Measurements from ENCODE around the gene ITCH. TPM values are rescaled to one million over a fixed set of nuclear protein-coding genes. Genes with fewer than 3 reads are reported as not detected.
"Not testable (repeated sequence)": the region's sequence is repeated elsewhere in the genome, so short reads cannot be mapped to it uniquely, and the experiment has no call there.

The ITCH gene
- total RNA-seq, 1 experiment from 2014 or later, result 63.9 TPM

- Histone ChIP-seq H3K4me3 (ENCODE audit: low read depth in 2 of 2, low read length in 2 of 2) (no peak overlapping the region), H3K9me3 (ENCODE audit: control insufficient read depth, insufficient read depth, low read depth, low read length) (no peaks in the 10 kb centered on the region), H3K4me1 (ENCODE audit: control insufficient read depth, insufficient read depth, low read length) (peaks cover 6% of the 10 kb centered on the region), H3K36me3 (ENCODE audit: control insufficient read depth, insufficient read depth, low read length) (peaks cover 7% of the 10 kb centered on the region), H3K27me3 (ENCODE audit: control insufficient read depth, insufficient read depth, low read length) (no peaks in the 10 kb centered on the region), H3K27ac (ENCODE audit: low read length) (no peak overlapping the region)
- ATAC-seq (no peak), DNase-seq (ENCODE audit: low read depth, low spot score) (no peak)
- CTCF ChIA-PET, result no interaction called here
- TF ChIP-seq SIN3A (IDR thresholded peaks at IDR 0.05; ENCODE audit: borderline replicate concordance, insufficient read depth, low read depth, low read length), result no peak
- TF ChIP-seq CTCF (IDR thresholded peaks at IDR 0.05), result no peak
- no peak for TF ChIP-seq POLR2AphosphoS5 (IDR thresholded peaks at IDR 0.05; ENCODE audit: low read depth, low read length)
- TF ChIP-seq TCF7L2 (IDR thresholded peaks at IDR 0.05; ENCODE audit: low read depth, low read length), result no peak
- TF ChIP-seq REST (IDR thresholded peaks at IDR 0.05; ENCODE audit: insufficient read depth in 1 of 2, low read depth in 2 of 2, low read length in 1 of 2), result no peak
- POLR2A ChIA-PET, result no interaction called here
- in situ Hi-C loops (cut with HindIII; ENCODE audit: low pct_unique_long_range_greater_than_20kb, low sequenced_read_pairs) (no loop called here), intact Hi-C loops (cut with micrococcal nuclease; ENCODE audit: unreplicated experiment) (no loop called here)
- no TSS peak for BruUV-seq (replicated peaks)
Measured at GRCh38 chr20:34512955-34513419, 149.9 kb downstream of the ITCH start.

GRCh38 chr20:34514034-34514433 lies 151.0 kb downstream of the ITCH start:
- H3K4me1 ChIP-seq (ENCODE audit: control insufficient read depth, insufficient read depth, low read length); BruUV-seq (replicated peaks); DNase-seq (ENCODE audit: low read depth, low spot score); in situ Hi-C loops (cut with HindIII; ENCODE audit: low pct_unique_long_range_greater_than_20kb, low sequenced_read_pairs); H3K4me3 ChIP-seq (ENCODE audit: low read depth in 2 of 2, low read length in 2 of 2); ATAC-seq; H3K36me3 ChIP-seq (ENCODE audit: control insufficient read depth, insufficient read depth, low read length); intact Hi-C loops (cut with micrococcal nuclease; ENCODE audit: unreplicated experiment); H3K9me3 ChIP-seq (ENCODE audit: control insufficient read depth, insufficient read depth, low read depth, low read length); H3K27me3 ChIP-seq (ENCODE audit: control insufficient read depth, insufficient read depth, low read length); POLR2A ChIA-PET; H3K27ac ChIP-seq (ENCODE audit: low read length): not testable (repeated sequence)
- CTCF ChIA-PET, result interaction anchor here (0.5 kb wide), 1 partner anchor 46 kb away, joined by 10 read pairs; no protein-coding TSS in a partner anchor

GRCh38 chr20:34514897-34515483 lies 151.9 kb downstream of the ITCH start:
- Histone ChIP-seq H3K9me3 (ENCODE audit: control insufficient read depth, insufficient read depth, low read depth, low read length) (no peaks in the 10 kb centered on the region), H3K36me3 (ENCODE audit: control insufficient read depth, insufficient read depth, low read length) (peaks cover 7% of the 10 kb centered on the region), H3K4me3 (ENCODE audit: low read depth in 2 of 2, low read length in 2 of 2) (peak overlapping the region; percentile 70 to 98), H3K27me3 (ENCODE audit: control insufficient read depth, insufficient read depth, low read length) (no peaks in the 10 kb centered on the region), H3K27ac (ENCODE audit: low read length) (peak overlapping the region; percentile 92), H3K4me1 (ENCODE audit: control insufficient read depth, insufficient read depth, low read length) (peaks cover 9% of the 10 kb centered on the region)
- POLR2A ChIA-PET, result interaction anchor here (0.7 kb wide), 1 partner anchor 680 kb away, joined by 6 read pairs; no protein-coding TSS in a partner anchor
- CTCF ChIA-PET, result interaction anchor here (1.0 kb wide), 1 partner anchor 203 kb away, joined by 4 read pairs; no protein-coding TSS in a partner anchor
- in situ Hi-C loops (cut with HindIII; ENCODE audit: low pct_unique_long_range_greater_than_20kb, low sequenced_read_pairs), result no loop called here
- ATAC-seq, result peak; percentile 20
- BruUV-seq (replicated peaks), result no TSS peak
- no peak for TF ChIP-seq POLR2AphosphoS5 (IDR thresholded peaks at IDR 0.05; ENCODE audit: low read depth, low read length)
- no peak for TF ChIP-seq CTCF (IDR thresholded peaks at IDR 0.05)
- no peak for TF ChIP-seq TCF7L2 (IDR thresholded peaks at IDR 0.05; ENCODE audit: low read depth, low read length)
- intact Hi-C loops (cut with micrococcal nuclease; ENCODE audit: unreplicated experiment), result no loop called here
- DNase-seq (ENCODE audit: low read depth, low spot score), result no peak
